ENCODE results near the gene MTARC2.

- TF ChIP-seq EZH2 (IDR thresholded peaks at IDR 0.05; ENCODE audit: insufficient read depth, poor library complexity, severe bottlenecking), result no peak
- TF ChIP-seq EZH2phosphoT487 (IDR thresholded peaks at IDR 0.05; ENCODE audit: insufficient read depth, low read depth), result no peak
Measured at GRCh38 chr1:220824031-220824989, 76.2 kb downstream of the MTARC2 start.

Data from GM23248 (cell line).